ENCODE results near the gene TMEM196.

DNA sequence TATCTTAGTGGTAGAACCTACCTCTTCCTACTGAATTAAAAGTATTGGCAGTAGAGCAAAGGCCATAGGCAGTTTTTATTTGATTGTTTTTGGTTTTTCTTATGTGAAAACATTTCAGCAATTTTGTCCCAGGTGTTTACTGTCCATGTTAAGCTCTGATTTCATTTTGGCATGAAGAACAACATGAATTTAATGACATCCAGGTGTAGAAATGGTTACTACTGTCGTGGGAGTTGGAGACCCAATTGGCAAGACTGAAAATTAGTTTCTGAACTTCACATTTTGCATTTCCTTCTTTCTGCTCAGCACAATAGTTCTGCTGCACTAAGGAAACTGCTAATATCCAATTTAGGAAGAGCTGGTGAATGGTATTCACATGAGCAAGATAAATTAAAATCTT, 38.0 kb upstream of the TMEM196 start:
- TF ChIP-seq GATA3 (IDR thresholded peaks at IDR 0.05; ENCODE audit: low read depth, low read length) (no peak), GATA2 (IDR thresholded peaks at IDR 0.05; ENCODE audit: low read depth, low read length) (no peak)
